ENCODE measurements around the gene FBXO46.

DNA sequence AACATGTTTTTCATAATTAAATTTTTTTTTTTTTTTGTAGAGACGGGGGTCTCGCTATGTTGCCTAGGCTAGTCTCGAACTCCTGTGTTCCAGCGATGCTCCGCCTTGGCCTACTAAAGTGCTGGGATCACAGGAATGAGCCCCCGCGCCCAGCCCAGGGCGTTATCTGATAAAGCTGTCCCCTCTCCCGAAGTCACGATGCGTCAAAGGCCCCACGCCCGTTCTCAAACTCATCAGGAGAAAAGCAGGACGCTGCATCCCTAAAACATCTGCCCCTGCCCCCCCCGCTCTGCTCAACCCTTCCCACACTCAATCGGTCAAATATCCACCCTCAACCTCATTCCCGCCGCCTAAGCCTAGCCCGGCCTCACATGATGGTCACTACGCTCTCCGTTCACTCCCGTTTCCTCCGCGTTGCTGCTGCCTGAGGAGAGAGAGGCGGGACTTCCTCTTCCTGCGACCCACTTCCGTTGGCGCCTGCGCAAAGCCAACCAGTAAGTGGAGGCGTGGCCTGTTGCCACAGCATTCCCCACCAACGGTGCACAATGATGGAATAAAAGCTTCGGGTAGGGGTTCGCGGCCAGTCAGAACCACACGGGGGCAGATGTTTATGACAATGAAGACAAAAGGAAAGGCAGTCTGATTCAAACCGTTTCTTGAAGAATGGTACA, 39.0 kb downstream of the FBXO46 start, which contains the start of gene SNRPD2:
- TF ChIP-seq EP300 (IDR thresholded peaks at IDR 0.05) (no peak), POLR2AphosphoS5 (IDR thresholded peaks at IDR 0.05) (peak; percentile 93 to 98)

Data from upper lobe of left lung (tissue), 4 donors.